Measurements from ENCODE around the gene RPL10.
"Not testable (repeated sequence)": the region's sequence is repeated elsewhere in the genome, so short reads cannot be mapped to it uniquely, and the experiment has no call there.

RPL10 gene

DNA sequence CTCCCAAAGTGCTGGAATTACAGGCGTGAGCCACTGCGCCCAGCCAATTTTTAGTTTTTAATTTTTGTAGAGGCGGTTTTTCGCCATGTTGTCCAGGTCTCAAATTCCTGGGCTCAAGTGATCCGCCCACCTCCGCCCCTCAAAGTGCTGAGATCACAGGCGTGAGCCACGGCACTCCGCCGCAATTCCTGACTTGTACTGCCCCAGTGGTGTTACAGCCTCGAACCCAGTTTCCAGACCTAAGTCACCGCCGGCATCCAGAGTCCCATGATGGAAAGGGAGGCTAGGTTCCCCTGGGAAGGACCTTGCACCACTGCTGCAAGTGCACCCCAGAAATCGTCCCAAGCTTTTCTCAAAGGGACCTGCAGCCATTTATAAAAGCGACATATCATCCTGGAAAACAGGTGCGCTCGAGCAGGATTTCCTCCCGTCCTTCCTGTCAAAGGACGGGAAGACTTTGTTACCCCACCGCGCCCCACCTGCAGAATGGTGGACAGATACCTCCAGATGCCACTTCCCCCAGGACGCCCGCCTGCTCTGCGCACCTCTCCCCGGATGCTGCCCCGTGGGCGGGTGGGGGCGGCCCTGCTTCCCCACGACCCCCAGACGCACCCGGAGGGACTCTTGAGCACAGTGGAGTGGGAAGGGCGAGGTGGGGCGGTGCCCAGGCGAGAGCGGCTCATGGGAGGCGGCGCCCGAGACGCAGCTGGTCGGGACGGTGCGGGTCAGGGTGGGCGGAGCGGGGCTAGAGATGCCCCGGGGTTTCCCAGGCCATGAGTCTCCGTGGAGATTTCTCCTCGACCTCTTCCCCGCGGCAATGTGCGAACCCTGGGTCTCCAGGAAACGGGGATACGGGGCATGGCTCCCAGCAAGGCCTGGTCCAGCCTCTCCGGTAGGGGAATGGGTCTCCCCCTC lies 947 bp upstream of the RPL10 start:
- Mint-ChIP-seq H3K36me3 (ENCODE audit: low read depth) (peaks cover 21% of the 10 kb centered on the region), H3K27ac (peak overlapping the region; percentile 99), H3K4me1 (peaks cover 19% of the 10 kb centered on the region), H3K9me3 (peaks cover 40% of the 10 kb centered on the region), H3K27me3 (ENCODE audit: low read depth, poor library complexity) (peaks cover 7% of the 10 kb centered on the region), H3K4me3 (peak overlapping the region; percentile 98)
- peak; percentile 63 for DNase-seq
- TF ChIP-seq, protein P1, sequence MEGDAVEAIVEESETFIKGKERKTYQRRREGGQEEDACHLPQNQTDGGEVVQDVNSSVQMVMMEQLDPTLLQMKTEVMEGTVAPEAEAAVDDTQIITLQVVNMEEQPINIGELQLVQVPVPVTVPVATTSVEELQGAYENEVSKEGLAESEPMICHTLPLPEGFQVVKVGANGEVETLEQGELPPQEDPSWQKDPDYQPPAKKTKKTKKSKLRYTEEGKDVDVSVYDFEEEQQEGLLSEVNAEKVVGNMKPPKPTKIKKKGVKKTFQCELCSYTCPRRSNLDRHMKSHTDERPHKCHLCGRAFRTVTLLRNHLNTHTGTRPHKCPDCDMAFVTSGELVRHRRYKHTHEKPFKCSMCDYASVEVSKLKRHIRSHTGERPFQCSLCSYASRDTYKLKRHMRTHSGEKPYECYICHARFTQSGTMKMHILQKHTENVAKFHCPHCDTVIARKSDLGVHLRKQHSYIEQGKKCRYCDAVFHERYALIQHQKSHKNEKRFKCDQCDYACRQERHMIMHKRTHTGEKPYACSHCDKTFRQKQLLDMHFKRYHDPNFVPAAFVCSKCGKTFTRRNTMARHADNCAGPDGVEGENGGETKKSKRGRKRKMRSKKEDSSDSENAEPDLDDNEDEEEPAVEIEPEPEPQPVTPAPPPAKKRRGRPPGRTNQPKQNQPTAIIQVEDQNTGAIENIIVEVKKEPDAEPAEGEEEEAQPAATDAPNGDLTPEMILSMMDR (IDR thresholded peaks at IDR 0.05), result no peak

DNA sequence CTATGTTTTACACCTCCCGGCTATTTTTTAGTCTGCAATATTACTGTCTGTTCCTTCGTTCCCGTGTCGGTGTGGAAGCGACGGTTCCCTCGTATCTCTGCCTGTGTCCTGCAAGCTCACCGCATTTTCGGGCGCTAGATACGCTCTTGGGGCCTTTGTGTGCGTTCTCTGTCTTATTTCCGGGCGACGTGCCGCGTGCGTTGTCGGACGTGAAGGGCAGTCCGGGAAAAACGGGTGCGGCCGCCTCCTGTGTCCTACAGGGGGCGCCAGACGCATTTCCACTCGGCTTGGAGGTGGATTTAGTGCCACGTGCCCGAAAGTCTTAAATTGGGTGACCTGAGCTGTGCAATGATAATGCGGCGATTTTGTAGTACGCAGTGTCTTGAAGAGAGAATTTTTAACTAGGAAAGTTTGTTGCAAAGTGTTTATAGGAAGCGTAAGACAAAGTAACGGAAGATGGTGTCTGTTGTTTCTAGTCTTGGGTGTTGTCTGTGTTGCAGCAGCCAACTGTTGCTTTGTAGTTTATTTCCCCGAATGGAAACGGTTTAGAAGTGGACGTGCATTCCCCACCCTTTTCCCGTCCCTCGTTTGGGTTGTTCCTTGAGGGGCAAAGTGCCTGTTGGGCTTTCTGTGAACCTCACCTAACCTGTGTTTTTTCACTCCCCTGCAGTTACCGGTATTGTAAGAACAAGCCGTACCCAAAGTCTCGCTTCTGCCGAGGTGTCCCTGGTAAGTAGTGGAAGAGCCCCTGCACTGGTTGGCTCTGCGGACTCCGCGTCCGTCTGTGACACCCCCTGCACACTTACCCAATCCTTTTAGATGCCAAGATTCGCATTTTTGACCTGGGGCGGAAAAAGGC lies 720 bp downstream of the RPL10 start:
- peaks cover 7% of the 10 kb centered on the region for H3K27me3 Mint-ChIP-seq (ENCODE audit: low read depth, poor library complexity)
- H3K36me3 Mint-ChIP-seq (ENCODE audit: low read depth), result peaks cover 27% of the 10 kb centered on the region
- H3K9me3 Mint-ChIP-seq, result peaks cover 54% of the 10 kb centered on the region
- peak overlapping the region; percentile 99 for H3K27ac Mint-ChIP-seq
- peaks cover 19% of the 10 kb centered on the region for H3K4me1 Mint-ChIP-seq
- DNase-seq, result peak; percentile 77
- peak overlapping the region; percentile 98 for H3K4me3 Mint-ChIP-seq
- TF ChIP-seq, protein P1 (IDR thresholded peaks at IDR 0.05), result peak; percentile 63

DNA sequence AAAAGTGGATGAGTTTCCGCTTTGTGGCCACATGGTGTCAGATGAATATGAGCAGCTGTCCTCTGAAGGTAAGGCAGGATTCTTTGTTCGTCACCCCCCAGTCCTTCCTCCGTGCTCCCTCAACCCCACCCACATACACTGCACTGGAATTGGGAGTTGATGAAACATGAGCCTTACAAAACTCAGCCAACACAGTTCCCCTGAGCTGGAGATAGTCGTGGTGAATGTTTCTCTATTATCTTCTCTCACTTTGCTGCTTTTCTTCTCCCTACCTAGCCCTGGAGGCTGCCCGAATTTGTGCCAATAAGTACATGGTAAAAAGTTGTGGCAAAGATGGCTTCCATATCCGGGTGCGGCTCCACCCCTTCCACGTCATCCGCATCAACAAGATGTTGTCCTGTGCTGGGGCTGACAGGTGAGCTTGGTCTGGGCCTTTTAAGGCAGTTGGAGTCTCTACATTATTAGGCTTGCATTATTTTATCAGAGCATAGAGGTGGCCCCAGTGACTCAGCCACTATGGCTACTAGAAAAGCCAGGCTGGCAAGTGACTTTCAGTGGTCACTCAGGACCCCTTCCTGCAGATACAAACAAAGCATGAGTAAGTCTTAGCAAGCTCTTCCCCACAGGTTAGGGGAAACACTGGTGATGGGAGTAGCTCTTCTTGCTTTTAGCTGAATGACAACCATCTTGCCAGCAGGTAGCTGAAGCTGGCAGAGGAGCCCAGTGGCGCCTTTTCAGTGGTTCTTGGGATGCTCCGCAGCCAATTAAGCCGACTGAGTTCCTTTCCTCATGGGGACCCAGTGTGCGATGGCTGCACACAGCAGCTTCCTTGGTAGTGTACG lies 1.6 kb downstream of the RPL10 start:
- peak overlapping the region; percentile 99 for H3K27ac Mint-ChIP-seq
- H3K36me3 Mint-ChIP-seq (ENCODE audit: low read depth), result peaks cover 27% of the 10 kb centered on the region
- TF ChIP-seq, protein P1 (IDR thresholded peaks at IDR 0.05), result no peak
- H3K4me3 Mint-ChIP-seq, result peak overlapping the region; percentile 98
- peaks cover 7% of the 10 kb centered on the region for H3K27me3 Mint-ChIP-seq (ENCODE audit: low read depth, poor library complexity)
- no peak for DNase-seq
- H3K9me3 Mint-ChIP-seq, result peaks cover 60% of the 10 kb centered on the region
- peaks cover 19% of the 10 kb centered on the region for H3K4me1 Mint-ChIP-seq

DNA sequence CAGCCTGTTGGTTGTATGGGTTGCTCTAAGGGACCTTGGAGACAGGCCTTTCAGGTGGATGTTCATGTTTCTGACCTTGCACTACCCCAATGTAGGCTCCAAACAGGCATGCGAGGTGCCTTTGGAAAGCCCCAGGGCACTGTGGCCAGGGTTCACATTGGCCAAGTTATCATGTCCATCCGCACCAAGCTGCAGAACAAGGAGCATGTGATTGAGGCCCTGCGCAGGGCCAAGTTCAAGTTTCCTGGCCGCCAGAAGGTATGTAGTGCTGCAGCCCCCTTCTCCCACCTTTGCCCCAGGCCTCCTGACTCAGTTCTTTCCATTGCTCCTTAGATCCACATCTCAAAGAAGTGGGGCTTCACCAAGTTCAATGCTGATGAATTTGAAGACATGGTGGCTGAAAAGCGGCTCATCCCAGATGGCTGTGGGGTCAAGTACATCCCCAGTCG lies 2.2 kb downstream of the RPL10 start:
- peak overlapping the region; percentile 54 for H3K27ac Mint-ChIP-seq
- H3K36me3 Mint-ChIP-seq (ENCODE audit: low read depth), result peaks cover 27% of the 10 kb centered on the region
- H3K9me3 Mint-ChIP-seq, result peaks cover 66% of the 10 kb centered on the region
- not testable (repeated sequence) for DNase-seq; H3K27me3 Mint-ChIP-seq (ENCODE audit: low read depth, poor library complexity)
- H3K4me1 Mint-ChIP-seq, result peaks cover 19% of the 10 kb centered on the region
- H3K4me3 Mint-ChIP-seq, result peak overlapping the region; percentile 98

DNA sequence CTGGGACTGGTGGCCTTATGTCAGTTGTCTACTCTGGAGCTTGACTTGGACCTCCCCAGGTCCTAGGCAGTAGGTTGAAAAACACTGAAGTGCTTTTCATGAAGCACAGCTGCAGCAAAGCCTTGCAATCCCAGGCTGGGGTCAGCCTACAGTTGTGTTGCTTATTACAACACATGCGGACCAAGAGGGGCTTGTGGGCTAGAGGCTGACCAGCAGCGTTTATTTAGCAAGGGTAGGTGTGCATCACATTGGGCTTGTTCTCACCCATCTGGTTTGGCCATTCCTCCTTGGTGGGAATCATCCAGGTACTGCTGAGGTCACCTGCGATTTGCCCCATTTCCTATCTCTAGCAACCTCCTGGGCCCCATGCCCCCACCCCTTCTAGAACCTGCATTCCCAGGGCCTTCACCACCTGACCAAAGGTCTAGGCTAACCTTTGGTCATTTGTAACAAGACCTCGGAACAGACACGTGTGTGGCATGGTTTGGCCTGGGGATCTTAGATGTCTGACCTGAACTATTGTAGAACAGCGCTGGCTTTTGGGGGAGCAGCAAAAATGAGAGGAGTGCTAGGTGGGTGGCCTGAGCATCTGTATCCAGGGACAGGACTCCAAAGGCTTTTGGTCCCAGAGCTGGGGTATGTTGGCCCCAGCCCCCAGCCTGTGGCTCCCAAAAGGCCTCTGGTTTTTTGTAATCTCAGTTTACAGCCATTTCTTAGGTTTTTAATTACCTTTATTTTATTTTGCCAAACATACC lies 3.0 kb downstream of the RPL10 start:
- Mint-ChIP-seq H3K4me1 (peaks cover 19% of the 10 kb centered on the region), H3K36me3 (ENCODE audit: low read depth) (peaks cover 27% of the 10 kb centered on the region), H3K27me3 (ENCODE audit: low read depth, poor library complexity) (peaks cover 7% of the 10 kb centered on the region), H3K4me3 (peak overlapping the region; percentile 98), H3K27ac (peak overlapping the region; percentile 90), H3K9me3 (peaks cover 68% of the 10 kb centered on the region)
- DNase-seq, result no peak
- TF ChIP-seq, protein P1 (IDR thresholded peaks at IDR 0.05), result no peak

Data from nephron progenitor cell (in vitro differentiated cells).